SKM-1 treated with dmso at 0.1 percent for 144 hours (cell line): ENCODE results near the gene MLLT6.

Source experiments
- DNase-seq: peaks from one replicate; lab custom pipeline; 2025; ENCODE audit not compliant: unreplicated experiment; lab: John Stamatoyannopoulos, UW

MLLT6 gene

DNA sequence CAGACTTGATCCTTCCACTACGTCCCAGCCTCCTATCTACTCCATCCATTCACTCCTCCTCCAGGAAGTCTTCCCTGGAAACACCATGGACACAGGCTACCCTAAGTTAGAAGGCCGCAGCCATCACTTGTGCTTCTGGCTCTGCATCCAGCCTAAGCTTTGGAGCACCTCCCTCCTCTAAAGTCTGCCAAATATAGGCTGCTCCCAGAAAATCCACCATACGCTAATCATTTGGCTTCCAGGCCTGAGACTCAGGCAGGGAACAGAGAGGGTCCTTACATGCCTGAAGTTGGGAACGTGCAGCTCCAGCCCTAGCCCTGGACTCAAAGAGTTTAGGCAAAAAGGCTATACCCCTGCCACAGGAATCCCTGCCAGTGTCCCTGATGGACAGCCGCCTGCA lies 36.4 kb downstream of the MLLT6 start:
- DNase-seq: no peak

DNA sequence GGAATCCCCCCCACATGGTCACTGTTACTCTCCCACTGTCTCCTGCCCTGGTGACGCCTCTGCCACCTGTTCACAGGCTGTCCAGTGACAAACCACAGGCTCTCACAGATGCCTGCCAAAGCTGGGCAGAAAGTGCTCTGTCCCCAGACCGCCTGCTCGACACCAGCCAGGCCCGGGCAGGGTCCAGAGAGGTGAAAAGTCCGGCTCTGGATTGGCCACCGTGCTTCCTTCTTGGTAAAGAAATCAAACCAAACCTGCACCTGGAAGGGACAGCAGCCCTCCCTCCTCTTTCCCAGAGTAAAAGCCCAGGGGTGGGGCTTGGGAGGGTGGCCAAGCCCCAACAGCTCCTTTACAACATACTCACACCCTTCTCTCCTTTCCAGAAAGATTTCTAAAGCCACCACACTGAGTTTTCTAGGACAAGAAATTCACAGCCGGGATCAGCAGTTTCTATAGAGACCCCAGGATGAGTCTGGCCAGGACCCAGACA lies 36.9 kb downstream of the MLLT6 start:
- DNase-seq: no peak

DNA sequence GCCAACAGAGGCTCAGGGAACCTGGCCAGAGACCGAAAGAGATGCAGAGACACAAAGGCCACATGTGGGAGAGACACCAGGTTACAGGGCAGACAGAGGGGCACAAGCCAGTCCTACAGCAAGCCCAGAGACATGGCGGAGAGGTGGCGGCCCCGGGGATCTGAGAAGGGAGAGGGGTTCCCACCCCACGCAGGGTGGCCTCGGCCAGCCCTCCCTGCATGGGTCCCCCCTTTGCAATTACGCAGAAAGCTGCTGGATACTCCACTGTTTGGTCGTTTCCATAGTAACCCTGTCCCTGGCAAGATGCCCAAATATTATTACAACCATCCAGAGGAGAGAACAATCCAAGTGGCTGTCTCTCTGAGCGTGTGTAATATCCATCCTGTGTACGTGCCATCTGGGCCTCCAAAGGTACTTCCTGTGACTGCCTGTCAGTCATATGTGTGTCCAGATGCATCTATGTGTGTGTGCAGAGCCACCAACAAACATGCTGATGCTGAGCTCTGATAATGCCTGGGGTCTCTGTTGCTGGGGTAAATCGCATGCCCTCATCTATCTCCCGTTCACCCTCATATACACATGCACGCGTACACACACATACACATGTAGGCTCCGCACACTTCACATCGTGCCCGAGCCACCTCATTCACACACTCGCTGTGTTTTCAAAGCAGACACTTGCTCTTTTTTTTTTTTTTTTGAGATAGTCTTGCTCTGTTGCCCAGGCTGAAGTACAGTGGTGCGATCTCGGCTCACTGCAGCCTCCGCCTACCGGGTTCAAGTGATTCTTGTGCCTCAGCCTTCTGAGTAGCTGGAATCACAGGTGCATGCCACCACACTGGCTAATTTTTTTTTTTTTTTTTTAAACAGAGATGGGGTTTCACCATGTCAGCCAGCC lies 37.6 kb downstream of the MLLT6 start:
- no peak for DNase-seq

- no peak for DNase-seq
Observed at GRCh38 chr17:38743556-38744171, 38.6 kb downstream of the MLLT6 start.

DNA sequence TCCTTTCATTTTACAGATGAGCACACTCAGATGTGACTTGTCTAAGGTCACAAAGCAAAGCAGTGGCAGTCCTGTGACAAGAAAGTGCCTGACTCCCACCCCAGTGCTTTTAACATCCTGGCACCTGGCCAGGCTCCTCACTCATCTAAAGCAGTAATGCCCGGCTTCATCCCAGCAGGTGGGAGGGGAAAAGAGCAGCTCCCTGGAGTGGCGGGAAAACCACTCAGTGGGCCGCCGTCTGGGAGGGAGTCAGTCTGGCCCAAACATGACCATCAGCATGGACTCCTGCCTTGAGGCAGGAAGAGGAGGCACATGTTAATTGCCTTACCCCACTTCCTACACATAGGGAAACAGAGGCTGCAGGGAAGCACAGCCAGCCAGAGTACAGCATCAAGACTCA lies 40.5 kb downstream of the MLLT6 start:
- DNase-seq: no peak

DNA sequence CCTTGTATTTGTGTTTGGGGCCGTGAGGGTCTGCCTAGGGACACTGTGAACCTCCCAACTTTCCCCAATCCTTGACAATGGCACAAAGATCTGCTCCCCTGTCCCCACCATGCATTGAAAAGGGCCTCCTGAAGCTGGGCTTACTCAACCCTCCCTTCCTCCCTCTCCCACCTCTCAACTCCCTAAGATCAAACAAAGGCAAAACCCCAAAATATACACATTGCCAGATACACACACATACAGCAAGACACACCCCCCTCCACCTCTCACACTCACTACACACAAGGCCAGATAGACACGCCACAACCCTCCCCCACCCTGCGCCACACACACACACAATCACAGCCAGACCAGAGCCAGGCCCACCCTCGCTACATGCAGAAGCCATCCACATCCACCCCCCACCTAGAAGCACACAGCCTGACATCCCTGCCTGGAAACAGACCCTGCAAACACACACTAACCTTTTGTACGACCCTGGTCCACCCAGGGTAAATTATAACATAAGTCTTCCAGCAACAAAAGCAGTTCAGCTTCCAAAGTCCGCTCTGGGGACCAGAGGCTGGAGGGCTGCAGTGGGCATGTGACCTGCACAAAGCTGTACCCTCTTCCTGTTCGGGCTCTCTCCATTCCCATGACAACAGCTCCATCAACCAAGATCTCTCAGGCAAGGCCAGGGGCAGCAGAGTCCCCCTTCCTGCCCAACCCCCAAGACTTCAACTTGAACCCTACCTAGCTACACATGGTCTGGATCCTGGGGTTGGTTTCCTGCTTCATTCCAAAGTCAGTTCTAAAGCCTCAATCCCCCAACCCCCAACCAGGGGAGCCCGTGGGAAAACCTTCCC lies 41.2 kb downstream of the MLLT6 start:
- no peak for DNase-seq

DNA sequence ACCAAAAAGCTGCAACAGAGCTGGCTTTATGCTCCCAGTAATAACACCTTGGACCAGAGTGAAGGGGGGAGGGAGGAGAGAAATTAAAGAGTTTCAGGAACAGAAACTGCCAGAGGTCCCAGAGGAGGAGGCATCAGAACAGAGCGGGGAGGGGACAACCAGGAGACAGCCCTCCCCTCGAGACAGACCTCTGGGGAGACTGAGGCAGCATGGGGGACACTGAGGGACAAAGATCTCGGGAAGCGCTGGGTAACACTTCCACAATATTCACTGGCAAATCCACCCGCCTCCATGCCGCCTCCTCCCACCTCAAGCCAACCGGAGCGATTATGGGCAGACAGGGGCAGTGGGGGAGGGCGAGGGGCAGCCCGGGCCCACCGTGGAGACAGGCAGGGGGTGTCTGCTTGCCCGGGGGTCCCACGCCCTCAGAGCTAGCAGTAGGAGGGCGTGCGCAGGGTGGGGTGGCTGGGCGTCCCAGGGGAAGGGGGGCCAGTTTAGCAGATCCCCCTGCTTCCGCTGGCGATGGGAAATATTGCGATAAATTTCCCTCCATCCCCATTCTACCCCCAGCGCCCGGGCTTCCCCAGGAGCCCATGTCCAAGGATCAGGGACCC lies 41.9 kb downstream of the MLLT6 start:
- DNase-seq: no peak

DNA sequence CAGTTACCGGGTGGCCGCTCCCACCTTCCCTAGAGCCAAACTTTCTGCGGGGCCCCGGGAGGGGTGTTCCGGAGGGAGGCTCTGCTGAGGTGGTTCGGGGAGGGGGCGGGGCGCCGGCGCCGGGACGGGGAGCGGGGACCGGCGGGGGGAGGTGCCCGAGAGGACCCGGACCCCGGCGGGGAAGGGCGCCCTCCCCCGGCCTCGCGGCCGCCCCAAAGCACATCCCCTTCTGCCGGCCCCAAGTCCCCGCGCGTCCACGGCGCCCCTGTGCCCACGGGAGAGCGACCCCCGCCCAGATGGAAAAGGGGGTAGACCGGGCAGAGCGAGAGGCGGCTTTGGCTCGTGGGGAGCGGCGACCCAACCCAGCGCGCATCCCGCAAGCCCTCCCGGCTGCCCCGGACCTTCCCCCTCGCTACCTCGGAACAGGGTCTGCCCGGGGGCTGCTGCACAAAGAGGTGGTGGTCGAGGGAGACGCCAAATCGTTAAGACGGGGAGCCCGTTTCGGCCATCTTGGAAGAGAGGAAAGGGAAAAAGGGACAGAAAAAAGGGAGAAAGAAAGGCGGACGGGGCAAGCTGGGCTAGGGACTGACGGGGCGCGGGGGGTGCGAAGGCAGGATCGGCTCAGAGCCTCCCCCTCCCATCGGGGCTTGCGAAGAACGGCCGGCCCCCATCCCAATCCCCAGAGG lies 42.5 kb downstream of the MLLT6 start:
- no peak for DNase-seq

DNA sequence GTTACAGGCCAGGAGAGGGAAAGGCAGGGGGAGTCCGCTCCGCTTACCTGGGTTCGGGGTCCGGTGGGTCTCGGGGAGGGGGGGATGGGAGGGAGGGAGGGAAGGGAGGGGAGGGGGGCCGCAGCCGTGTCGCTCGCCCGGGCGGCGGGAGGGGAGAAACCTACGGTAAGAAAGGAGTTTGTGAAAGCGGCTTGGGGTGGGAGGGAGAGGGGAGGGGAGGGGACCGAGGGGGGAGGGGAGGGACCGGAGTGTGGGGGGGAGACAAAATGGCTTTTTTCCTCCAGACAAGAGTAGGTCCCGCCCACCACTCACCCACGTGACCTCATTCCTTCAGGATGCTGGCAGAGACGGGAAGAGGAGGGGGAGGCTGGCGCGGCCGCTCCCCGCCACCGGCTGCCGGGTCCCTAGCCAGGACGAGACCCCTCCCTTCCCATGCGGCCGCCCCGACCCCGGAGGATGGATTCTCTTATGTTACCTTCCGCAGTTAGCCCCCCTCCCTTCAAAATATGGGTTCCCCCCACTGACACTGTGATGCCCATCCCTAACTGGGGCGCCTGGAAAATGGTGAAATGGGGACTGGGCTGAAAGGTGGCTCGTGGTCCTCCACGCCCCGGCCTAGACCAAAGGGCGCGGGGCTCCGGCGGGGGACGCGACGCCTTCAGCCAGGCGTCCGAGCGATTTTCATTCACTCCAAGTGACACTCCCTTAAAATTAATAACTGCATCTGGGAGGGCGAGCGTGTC lies 43.2 kb downstream of the MLLT6 start, which contains the start of gene PCGF2:
TSS of gene PCGF2 (minus strand) at position 188 of the 743 bp plus-strand sequence. CDS start 7,934 bp downstream, outside the sequence.
- no peak for DNase-seq

DNA sequence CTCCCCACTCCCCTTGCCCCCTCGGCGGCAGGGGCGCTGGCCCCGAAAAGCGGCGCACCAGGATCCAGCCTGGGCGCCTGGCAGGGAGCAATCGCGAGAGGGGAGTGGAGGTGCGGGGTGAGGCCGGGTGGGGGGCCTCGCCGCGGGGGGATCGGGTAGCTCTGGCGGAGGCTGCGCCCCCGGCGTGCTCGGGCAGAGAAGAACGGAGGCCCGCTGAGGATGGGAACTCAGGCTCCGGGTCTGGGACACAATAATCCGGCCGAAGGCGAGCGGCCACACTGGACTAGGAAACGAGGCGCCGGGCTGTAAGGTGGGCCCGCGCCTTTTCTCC lies 43.8 kb downstream of the MLLT6 start:
- DNase-seq: no peak

GRCh38 chr17:38749223-38750043 lies 44.4 kb downstream of the MLLT6 start:
- no peak for DNase-seq

DNA sequence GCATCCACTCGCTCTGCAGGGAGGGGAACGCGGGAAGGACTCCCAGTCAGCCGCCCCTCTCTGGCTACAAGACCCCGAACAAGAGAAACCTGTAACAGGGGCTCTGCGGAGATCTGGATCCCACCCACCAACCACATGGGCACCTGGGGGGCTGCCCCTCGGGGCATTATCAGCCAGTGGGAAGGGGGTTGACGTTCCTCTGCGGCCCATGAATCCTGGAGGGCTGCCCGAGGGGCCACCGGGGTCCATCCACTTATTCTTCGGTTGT lies 44.9 kb downstream of the MLLT6 start:
- no peak for DNase-seq

GRCh38 chr17:38750312-38751121 lies 45.4 kb downstream of the MLLT6 start:
- DNase-seq: no peak

- DNase-seq: no peak
Observed at GRCh38 chr17:38751144-38751807, 46.2 kb downstream of the MLLT6 start.

DNA sequence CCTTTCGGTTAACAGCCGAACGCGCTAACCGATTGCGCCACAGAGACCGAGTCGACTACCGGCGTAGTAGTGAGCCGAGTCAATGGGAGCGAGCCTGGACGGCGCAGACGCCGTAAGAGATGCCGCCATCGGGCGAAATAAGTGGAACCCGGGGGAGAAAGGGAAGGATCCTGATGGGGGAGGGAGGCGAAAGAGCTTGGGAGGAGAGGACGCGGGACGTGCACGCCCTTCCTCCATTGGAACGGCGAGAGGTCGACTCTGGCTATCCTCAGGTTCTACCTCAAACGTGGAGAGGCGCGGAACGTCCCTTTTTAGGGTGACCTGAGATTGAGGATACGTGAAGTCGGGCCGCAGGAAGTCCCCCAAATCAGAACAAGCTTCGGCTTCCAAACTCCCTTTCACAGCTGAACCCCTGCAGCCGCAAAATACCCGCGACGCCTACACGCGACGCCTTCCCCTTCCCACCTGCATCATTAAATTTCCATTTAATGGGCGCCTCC lies 46.8 kb downstream of the MLLT6 start:
- DNase-seq: peak; percentile 52

- DNase-seq: peak; percentile 99
Observed at GRCh38 chr17:38752308-38753070, 47.4 kb downstream of the MLLT6 start, which contains the start of gene PSMB3. Gene PSMB3 (plus strand): TSS chr17:38752741. CDS start chr17:38752827, 86 bp downstream.

- no peak for DNase-seq
Observed at GRCh38 chr17:38753071-38753506, 48.0 kb downstream of the MLLT6 start.
